Measurements from ENCODE around the gene CCDC85B. TPM values are rescaled to one million over a fixed set of nuclear protein-coding genes. Genes with fewer than 3 reads are reported as not detected.

Gene CCDC85B
- total and polyA plus RNA-seq, 4 donors: 4.3 to 12.6 (median 6.9) TPM

- TF ChIP-seq EGR1 (IDR thresholded peaks at IDR 0.05; ENCODE audit: low read depth in 2 of 2) (no peak), HNF4A (conservative IDR thresholded peaks at IDR 0.05) (no peak)
These were observed 5.2 kb upstream of the CCDC85B start (continued) for GRCh38 chr11:65885231-65885630.

DNA sequence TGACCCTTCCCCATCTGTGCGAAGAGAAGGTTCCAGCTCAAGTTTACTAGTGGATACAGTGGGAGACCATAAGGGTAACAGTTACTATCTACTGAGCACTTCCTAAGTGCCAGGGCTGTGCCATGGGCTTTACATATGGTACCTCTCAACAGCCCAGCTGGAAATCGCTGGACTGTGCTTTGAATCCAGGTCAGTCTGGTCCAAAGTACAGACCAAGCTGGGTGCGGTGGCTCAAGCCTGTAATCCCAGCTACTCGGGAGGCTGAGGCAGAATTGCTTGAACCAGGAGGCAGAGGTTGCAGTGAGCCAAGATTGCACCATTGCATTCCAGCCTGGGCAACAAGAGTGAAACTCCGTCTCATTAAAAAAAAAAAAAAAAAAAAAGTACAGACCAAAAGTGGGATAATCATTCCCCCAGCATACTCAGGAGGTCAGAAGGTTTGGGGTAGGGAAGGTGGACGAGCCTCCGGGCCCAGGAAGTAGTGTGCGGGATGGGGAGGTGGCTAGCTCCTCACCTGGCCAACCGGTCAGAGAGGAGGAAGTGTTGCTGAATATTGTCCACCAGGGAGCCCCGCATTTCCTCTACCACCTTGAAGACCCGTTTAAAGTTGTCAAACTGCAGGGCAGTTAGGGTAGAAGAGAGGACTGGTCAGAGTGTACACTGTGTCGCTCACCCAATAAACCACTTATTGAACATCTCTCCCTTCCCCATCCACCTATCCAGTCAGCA lies 4.5 kb upstream of the CCDC85B start:
- DNase-seq (ENCODE audit: low spot score): no peak

GRCh38 chr11:65886826-65887722 lies 3.4 kb upstream of the CCDC85B start:
- Histone ChIP-seq H3K27me3 (ENCODE audit: control insufficient read depth in 4 of 4, insufficient read depth in 4 of 4, low read length in 3 of 4) (no peaks in the 10 kb centered on the region), H3K4me3 (ENCODE audit: low read depth in 1 of 3, low read length in 3 of 3) (peak overlapping the region in 2 of 3 donors; percentile 62 to 93), H3K36me3 (ENCODE audit: control insufficient read depth in 4 of 4, insufficient read depth in 3 of 4, low read depth in 1 of 4, low read length in 3 of 4) (peaks cover 0 to 12% (median 2%) of the 10 kb centered on the region in 4 donors), H3K9ac (ENCODE audit: low read depth in 1 of 2, low read length in 2 of 2) (no peak overlapping the region), H3K9me3 (ENCODE audit: control insufficient read depth in 4 of 4, low read length in 3 of 4) (no peaks in the 10 kb centered on the region), H3K27ac (ENCODE audit: low read depth in 1 of 2, low read length in 2 of 2) (peak overlapping the region in 1 of 2 donors; percentile 89), H3K4me1 (ENCODE audit: control insufficient read depth in 4 of 4, insufficient read depth in 4 of 4, low read length in 3 of 4) (peaks cover 10 to 43% (median 27%) of the 10 kb centered on the region in 4 donors)
- WGBS: 90% methylated on average over 14 of the region's 14 CpGs
- no peak for TF ChIP-seq JUND (IDR thresholded peaks at IDR 0.05)
- no peak for TF ChIP-seq FOXA1 (IDR thresholded peaks at IDR 0.05)
- TF ChIP-seq HNF4G (IDR thresholded peaks at IDR 0.05): no peak
- TF ChIP-seq, protein P1, sequence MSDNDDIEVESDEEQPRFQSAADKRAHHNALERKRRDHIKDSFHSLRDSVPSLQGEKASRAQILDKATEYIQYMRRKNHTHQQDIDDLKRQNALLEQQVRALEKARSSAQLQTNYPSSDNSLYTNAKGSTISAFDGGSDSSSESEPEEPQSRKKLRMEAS (IDR thresholded peaks at IDR 0.05): no peak
- TF ChIP-seq ZBTB33 (IDR thresholded peaks at IDR 0.05): no peak
- no peak for TF ChIP-seq FOXA2 (IDR thresholded peaks at IDR 0.05)
- TF ChIP-seq NR2F2 (IDR thresholded peaks at IDR 0.05): no peak
- TF ChIP-seq, protein P2, sequence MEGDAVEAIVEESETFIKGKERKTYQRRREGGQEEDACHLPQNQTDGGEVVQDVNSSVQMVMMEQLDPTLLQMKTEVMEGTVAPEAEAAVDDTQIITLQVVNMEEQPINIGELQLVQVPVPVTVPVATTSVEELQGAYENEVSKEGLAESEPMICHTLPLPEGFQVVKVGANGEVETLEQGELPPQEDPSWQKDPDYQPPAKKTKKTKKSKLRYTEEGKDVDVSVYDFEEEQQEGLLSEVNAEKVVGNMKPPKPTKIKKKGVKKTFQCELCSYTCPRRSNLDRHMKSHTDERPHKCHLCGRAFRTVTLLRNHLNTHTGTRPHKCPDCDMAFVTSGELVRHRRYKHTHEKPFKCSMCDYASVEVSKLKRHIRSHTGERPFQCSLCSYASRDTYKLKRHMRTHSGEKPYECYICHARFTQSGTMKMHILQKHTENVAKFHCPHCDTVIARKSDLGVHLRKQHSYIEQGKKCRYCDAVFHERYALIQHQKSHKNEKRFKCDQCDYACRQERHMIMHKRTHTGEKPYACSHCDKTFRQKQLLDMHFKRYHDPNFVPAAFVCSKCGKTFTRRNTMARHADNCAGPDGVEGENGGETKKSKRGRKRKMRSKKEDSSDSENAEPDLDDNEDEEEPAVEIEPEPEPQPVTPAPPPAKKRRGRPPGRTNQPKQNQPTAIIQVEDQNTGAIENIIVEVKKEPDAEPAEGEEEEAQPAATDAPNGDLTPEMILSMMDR (IDR thresholded peaks at IDR 0.05; ENCODE audit: low read depth, low read length, missing input control): no peak
- TF ChIP-seq RXRA (IDR thresholded peaks at IDR 0.05): no peak
- TF ChIP-seq GABPA (IDR thresholded peaks at IDR 0.05 in 1 of 2, conservative IDR thresholded peaks at IDR 0.05 in 1 of 2): no peak
- TF ChIP-seq REST (IDR thresholded peaks at IDR 0.05): no peak
- TF ChIP-seq SP1 (IDR thresholded peaks at IDR 0.05): no peak
- no peak for TF ChIP-seq TAF1 (conservative IDR thresholded peaks at IDR 0.05)
- TF ChIP-seq HNF4A (conservative IDR thresholded peaks at IDR 0.05): no peak
- no peak for TF ChIP-seq YY1 (IDR thresholded peaks at IDR 0.05)
- TF ChIP-seq RAD21 (IDR thresholded peaks at IDR 0.05): no peak
- DNase-seq (ENCODE audit: low spot score): no peak

More for the DNA sequence above, 4.5 kb upstream of the CCDC85B start:
- Histone ChIP-seq H3K9ac (ENCODE audit: low read depth in 1 of 2, low read length in 2 of 2) (no peak overlapping the region), H3K4me3 (ENCODE audit: low read depth in 1 of 3, low read length in 3 of 3) (no peak overlapping the region), H3K4me1 (ENCODE audit: control insufficient read depth in 4 of 4, insufficient read depth in 4 of 4, low read length in 3 of 4) (peaks cover 5 to 38% (median 25%) of the 10 kb centered on the region in 4 donors), H3K36me3 (ENCODE audit: control insufficient read depth in 4 of 4, insufficient read depth in 3 of 4, low read depth in 1 of 4, low read length in 3 of 4) (peaks cover 2 to 12% (median 3%) of the 10 kb centered on the region in 4 donors), H3K27me3 (ENCODE audit: control insufficient read depth in 4 of 4, insufficient read depth in 4 of 4, low read length in 3 of 4) (no peaks in the 10 kb centered on the region), H3K9me3 (ENCODE audit: control insufficient read depth in 4 of 4, low read length in 3 of 4) (no peaks in the 10 kb centered on the region), H3K27ac (ENCODE audit: low read depth in 1 of 2, low read length in 2 of 2) (no peak overlapping the region)
- no peak for TF ChIP-seq NR2F2 (IDR thresholded peaks at IDR 0.05)
- no peak for TF ChIP-seq RAD21 (IDR thresholded peaks at IDR 0.05)
- TF ChIP-seq GABPA (IDR thresholded peaks at IDR 0.05 in 1 of 2, conservative IDR thresholded peaks at IDR 0.05 in 1 of 2): no peak
- WGBS: 84% methylated on average over 12 of the region's 12 CpGs
